GM20000 (cell line): ENCODE data around the gene ATRN.

Experiments used
- DNase-seq: peaks from one replicate; pipeline ENCODE4 v3.0.0; 2012; ENCODE audit warnings: low spot score
- TF ChIP-seq, protein P1 (sequence below): IDR thresholded peaks from 2 replicates; pipeline ENCODE4 v1.5.1; 2012; ENCODE audit warnings: mild to moderate bottlenecking, control low read depth; ENCODE audit errors: extremely low read depth, missing control alignments

The ATRN gene

DNA sequence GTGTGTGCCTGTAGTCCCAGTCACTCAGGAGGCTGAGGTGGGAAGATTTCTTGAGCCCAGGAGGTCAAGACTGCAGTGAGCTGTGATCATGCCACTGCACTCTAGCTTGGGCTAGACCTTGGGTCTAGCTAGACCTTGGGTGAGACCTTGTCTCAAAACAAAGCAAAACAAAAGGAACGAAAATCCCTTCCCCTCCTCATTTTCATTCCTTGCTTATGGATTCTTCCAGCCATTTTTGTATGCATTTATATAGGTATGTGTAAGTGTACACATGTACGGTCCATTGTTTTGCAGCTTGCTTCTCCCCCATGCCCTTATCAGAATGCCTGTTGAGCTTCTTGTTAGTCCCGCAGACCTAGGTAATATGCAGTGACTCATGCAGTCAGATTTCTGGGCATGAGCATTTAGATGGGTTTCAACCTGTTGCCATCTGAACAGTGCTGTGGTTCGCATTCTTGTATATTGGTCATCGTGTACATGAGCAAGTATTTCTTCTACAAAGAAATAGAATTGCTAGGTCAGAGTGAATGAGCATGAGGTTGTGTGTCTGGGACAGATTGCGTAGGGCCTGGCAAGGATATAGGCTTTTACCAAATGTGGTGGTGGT, 73.2 kb downstream of the ATRN start:
- TF ChIP-seq, protein P1, sequence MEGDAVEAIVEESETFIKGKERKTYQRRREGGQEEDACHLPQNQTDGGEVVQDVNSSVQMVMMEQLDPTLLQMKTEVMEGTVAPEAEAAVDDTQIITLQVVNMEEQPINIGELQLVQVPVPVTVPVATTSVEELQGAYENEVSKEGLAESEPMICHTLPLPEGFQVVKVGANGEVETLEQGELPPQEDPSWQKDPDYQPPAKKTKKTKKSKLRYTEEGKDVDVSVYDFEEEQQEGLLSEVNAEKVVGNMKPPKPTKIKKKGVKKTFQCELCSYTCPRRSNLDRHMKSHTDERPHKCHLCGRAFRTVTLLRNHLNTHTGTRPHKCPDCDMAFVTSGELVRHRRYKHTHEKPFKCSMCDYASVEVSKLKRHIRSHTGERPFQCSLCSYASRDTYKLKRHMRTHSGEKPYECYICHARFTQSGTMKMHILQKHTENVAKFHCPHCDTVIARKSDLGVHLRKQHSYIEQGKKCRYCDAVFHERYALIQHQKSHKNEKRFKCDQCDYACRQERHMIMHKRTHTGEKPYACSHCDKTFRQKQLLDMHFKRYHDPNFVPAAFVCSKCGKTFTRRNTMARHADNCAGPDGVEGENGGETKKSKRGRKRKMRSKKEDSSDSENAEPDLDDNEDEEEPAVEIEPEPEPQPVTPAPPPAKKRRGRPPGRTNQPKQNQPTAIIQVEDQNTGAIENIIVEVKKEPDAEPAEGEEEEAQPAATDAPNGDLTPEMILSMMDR: no peak
- DNase-seq: no peak

GRCh38 chr20:3545401-3545925, 74.6 kb downstream of the ATRN start:
- TF ChIP-seq, protein P1: no peak
- DNase-seq: no peak

- DNase-seq: no peak
- TF ChIP-seq, protein P1: no peak
Measured at GRCh38 chr20:3547906-3548305, 77.1 kb downstream of the ATRN start.

- TF ChIP-seq, protein P1: no peak
- no peak for DNase-seq
Measured at GRCh38 chr20:3550837-3551236, 80.0 kb downstream of the ATRN start.

- no peak for DNase-seq
- TF ChIP-seq, protein P1: no peak
Measured at GRCh38 chr20:3551681-3552434, 81.0 kb downstream of the ATRN start.

DNA sequence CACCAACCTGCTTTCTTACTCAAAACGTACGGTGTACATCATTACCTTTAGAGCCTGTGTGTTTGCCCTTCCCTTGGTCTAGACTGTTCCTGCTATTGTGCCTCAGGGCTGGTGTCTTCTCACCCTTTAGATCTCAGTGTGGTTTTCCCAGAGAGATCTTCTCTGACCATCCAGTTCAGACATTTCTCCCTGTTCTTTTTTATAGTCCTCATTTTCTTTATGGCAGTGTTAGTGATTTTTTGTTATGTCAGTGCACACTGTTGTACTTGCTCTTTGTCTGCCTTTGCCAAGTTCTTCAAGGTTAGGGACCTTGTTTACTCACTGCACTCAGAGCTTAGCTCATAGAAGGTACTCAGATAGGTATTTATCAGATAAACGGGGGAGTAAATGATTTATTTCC, 82.8 kb downstream of the ATRN start:
- TF ChIP-seq, protein P1: no peak
- DNase-seq: no peak

DNA sequence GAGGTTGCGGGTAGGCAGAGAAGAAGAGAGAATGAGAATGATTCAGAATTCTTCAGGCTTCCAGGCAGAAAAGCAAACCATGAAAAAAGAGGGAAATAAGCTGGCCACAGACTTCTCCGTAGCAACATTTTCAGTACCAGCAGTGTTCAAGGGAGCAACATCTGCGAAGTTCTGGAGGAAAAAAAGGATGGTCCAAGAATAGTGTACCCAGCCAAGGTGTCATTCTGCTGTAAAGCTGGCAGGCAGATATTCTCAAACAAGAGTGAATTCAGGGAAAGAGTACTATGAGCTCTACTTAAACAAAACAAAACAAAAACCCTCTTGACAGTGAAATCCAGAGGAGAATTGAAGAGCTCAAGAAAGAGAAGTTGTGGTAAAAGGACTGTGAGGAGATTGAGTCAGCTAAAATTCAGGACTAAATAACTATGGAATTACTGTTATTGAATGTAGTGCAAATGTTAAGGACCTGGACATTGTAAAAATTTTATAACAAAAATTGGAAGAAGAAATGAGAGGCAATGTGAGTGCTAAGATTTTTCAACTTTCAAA, 86.5 kb downstream of the ATRN start:
- TF ChIP-seq, protein P1: no peak
- DNase-seq: no peak
